Hypothalamus (tissue), 51 donors: ENCODE data around the gene RASSF9.

Experiments used
- DNase-seq, 51 donors: peaks; one replicate each; lab custom pipeline; 2025; lab: John Stamatoyannopoulos, UW

The RASSF9 gene

DNA sequence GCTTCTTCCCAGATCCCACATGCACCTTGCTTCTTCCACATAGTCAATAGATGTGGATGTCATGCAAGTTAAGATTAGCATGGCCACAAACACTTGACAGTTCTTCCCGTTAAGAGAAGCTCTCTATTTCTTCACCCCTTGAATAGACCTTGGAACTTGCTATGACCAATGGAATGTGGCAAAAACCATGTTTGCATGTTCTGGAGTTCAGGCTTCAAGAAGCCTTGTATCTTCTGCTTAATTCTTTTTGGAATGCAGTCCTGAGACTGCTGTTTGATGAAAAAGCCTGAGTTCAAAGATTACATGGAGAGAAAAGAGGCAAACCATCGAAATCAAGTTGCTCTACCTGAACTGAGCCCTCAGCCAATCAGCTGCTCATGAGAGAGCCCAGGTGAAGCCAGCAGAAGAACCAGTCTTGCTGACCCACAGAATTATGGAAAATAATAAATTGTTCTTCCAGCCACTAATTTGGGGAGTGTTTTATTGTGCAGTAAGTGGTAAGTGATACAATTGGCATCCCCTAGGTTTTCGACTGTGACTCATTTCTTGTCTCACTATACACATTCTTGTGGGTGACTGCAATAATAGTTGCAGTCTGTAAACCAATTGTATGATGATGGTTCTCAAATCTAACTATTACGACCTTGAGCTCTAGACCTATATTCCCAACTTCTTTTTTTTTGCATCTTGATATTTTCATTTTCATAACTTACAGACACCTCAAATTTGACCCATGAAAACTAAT, 12.6 kb downstream of the RASSF9 start:
- no peak for DNase-seq

DNA sequence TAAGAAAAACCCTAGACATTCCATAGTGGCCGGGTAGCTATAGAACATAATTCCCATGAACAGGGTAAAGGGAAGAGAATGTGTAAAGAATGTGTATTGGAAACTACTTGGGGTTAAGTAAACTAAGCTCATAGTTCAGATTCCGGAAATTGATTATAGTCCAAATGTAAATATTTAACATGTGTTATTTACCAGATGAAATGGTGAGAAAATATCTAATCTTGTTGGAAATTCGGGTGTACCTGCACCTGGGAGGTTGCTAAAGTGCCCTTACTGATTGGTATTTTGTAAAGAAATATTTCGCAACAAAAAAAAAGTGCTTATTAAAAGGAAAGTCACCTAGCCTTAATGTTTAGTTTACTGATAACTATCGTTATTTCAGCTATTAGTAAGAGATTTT, 14.4 kb downstream of the RASSF9 start:
- DNase-seq, result no peak

DNA sequence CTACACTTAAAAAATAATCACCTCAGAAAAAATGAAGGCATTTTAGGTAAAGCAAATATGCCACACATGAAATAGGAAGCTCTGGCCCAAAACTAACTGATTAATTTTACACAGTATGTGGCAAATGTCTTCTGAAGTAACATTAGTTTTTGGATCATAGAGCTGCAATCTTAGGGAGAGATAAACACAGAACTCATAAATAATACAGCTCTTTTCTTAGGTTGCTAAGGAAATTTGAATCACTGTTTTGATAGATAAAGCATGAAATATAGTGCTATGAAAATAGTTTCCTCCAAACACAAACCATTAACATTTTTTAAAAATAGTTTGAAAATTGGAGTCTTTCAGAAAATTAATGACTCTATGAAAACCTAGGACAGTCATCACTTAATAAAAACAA, 15.0 kb downstream of the RASSF9 start:
- DNase-seq, result no peak

DNA sequence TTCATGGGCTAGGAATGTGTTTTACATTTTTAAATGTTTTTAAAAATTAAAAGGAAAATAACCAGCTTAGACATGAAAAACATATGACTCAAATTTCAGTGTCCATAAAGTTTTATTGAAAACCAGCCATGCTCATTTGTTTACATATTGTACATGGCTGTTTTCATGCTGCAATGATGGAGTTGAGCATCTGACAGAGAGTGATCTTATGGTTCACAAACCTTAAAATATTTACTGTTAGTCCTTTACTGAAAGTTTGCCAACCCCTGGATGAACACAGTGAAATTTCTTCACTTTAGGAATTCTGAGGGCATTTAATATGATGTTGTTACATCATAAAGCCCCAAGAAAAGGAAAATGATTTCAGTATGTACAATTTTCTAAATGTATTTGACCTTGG, 16.1 kb downstream of the RASSF9 start:
- no peak for DNase-seq

DNA sequence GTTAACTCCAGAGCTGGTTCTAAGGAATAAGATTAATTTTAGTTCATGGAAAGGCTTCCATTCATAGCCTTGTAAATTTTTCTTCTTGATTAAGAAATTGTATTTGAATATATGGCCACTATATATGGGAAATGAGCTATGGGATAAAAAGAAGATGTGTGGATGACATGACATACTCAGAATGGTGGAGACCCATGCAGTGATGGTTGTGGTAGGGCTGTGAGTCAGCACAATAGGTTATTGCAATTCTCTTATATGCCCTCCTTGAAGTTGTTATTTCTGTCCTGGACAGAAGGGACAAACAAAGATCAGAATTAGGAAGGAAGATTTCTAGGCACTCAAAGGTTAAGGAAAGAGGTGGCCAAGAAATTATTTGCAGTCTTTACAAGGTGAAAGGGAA, 21.5 kb downstream of the RASSF9 start:
- no peak for DNase-seq

DNA sequence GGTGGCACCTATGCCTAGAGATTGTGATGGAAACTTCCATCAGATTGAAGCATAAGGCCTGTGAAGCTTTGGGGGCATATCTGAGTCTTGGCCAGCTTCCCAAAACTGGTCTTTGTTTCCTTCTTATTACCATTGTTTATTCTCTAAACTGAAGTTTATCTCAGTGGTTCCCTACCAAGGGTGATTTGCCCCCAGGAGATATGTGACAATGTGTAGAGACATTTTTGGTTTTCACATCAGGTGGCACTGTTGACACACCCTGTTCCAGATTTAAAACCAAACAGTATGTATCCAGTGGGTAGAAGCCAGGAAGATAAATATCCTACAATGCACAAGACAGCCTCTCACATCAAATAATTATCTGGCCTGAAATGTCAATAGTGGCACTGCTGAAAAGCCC, 22.1 kb downstream of the RASSF9 start:
- no peak for DNase-seq

DNA sequence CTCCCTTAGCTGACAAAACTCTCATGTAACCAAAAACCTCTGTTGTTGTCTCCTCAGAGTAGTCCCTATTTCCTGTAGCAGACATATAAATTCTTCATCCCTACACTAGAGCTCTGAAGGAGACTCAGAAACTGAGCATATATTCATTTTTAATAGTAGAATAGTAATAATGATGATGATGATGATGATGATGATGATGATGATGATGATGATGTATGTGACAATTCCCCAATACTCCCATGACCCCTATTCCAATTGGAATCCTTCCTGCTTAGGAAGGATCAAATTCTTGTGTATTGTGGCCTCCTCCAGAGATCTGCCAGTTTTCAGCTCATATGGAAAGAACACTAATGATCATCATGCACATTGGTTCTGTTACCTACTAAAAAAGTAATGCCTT, 26.7 kb downstream of the RASSF9 start:
- DNase-seq, result no peak

DNA sequence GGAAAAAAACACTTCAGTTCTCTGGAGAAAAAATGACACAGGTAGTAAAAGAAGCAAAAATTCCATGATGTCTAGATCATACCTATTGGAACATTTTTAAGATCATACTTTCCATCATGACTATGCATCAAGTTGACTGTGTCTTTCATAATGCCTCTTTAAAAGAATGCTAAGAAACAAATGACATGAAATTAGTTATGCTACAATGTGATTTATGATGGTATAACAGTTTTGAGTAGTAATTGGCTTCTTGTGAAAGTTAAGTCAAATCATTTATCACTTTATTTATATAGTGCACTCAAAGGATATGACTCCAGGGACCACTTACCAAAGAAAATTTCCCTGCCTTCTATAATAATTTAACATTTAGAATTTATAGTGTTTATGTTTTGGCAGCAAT, 28.5 kb downstream of the RASSF9 start:
- no peak for DNase-seq

DNA sequence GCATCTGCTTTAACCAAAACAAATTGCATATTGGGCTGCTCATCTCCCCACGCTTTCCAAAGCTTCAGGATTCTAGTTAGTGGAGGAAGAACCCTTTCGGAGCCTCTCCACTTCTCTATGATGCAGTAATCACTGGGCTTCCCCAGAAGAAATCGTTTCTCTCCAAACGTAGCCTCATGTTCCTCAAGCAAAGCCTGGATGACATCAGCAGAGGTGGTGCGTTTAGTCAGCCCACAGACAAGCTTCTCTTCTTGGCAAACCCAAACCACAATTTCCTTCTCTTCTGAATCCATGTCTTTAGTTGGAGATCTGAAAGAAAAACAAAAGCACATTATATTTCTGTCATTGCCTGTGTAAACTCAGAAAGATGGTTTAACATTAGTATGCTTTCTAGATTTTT, 30.6 kb downstream of the RASSF9 start:
- DNase-seq, result no peak

DNA sequence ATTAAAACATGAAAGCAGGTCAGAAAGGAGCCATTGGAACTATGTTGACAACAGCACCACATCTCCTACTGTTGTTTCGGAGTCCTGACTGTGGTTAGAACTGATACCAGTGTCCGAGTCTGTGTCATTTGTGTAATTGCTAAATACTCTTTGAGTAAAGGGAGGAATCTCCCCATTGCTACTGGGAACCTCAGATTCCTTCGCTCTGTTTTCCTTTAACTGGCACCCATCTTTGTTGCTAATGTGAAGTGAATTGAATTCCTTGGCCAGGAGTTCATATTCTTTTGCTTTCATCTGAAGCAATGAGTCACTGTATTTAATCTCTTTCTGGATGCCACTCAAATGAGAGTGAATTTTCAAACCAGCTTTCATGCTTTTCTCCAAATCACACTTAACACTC, 31.5 kb downstream of the RASSF9 start:
- no peak for DNase-seq

DNA sequence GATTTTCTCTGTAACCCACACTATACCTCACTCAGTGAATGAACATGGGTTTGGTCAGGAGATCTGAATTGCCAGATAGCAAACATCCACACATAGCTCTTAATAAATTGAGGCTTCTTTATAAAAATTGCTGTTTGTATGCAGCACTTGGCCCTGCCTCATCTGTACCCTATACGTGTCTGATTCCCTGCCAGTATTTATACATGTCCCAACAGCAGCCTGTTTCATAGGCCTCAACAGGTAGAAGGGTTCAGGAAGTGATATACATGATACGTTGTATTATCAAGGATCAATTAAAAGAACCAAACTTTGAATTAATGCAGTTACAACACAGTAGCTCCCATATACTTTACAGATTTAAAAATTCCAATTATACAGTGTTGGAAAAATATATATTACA, 32.3 kb downstream of the RASSF9 start:
- no peak for DNase-seq

DNA sequence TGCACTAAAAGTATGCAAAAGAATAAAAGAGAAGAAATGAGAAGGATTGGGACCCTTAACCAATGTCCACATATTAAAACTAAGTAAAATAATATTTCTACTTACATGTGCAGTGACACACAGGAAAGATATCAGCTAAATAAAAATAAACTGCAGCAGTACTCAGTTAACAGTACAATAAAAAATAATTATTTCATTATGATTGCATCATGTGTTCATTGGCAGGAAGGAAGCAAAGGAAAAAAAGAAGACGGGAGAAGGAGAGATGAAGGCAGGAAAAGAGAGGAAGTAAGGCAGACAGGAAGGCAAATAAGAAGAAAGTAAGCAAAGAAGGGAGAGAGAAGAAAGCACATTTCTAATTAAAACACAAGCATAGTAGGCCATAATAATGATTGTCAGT, 33.0 kb downstream of the RASSF9 start:
- no peak for DNase-seq

DNA sequence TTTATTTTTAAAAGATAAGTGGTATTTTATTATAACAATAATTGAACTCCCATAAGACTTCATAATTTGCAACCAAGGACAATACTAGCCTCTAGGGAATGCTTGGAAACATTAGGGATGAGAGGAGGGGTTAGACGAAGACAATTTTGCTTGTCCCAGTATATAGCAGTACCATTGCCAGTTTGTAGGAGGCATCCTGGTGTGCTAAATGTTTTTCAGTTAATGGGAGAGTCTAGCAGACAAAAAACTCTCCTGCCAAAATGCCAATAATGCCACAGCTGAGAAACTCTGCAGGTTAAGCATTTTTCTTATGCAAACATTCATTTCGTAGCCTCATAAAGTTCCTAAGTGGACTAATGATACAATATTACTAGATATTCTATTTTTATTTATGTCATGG, 38.1 kb downstream of the RASSF9 start:
- DNase-seq, result no peak

DNA sequence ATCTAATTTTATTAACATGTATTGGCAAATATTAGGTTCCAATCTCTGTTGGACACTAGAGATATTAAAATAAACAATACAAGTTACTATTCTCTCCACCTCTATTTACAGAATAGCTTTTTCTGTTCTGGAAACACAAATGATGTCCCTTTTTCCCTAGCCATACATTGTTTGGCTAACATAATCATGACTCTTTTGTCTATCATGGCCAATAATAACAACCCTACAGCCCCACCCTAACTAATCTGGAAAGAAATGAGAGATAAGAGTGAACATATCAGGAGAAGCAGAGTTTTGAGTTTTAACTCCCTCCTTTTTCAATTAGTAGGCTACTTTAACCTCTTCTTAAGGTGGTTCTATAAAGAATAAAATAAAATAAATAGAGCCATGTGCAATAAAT, 40.2 kb downstream of the RASSF9 start:
- DNase-seq, result no peak

DNA sequence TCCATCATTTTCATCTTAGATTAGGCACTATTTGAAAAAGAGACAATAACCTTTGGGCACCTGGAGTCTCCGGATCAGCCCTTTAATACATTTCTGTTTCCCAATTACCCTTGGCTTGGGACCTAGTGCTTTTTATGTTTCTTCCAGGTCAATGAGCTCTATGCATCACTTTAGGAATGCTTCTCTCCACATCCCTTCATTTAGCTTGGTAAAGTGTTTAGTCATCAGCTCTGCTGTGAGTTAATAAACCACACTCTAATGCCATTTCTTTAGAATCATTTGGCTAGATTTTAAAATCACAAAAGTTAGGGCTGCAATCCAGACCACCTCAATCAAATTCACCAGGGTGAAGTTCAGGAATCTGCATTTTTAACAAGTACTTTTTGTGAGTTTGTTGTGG, 41.7 kb downstream of the RASSF9 start:
- no peak for DNase-seq

DNA sequence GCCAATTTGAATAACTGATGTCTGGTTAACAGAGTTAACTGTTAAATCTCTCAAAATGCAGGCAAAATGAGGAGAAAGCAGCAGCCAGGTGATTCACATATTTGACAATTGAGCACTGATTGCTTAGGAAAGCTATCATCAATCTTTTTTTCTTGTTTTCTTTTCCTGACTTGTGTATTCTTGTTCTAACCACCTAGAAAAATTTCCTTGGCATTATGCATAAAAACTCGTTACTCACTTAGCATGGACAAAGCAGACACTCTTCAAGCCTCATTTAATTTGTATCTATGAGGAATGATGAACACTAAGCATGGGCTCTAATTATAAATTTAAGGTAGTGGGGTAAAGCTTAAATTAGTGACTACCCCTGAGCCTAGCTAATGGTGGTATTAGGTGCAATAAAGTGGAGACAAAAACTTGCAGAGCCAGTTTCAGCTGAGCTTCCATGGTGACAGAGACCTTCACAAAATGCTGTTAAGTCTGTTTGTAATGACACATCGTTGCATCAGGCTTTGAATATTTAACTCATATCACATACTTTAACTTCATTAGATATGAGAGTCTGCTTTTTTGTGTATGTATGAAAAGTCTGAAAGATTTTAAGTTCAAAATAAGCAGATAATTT, 52.0 kb downstream of the RASSF9 start:
- no peak for DNase-seq

DNA sequence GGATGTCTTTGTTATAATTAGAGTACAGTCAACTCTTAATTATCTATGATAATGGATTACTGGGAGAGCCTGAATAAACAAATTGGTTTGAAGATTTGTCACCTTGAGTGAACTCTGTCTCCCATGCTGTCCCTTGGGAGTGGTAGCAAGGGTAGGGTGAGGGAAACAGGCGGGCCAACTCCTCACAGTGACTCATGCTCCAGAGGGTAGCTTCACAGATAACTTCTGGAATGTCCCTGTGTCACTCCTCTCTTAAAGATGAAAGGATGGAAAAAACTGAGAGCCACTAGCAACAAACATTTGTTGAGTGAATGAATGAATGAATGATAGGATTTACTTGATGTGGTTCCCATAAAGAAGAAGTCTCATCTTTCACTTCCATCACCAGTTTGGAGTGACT, 53.5 kb downstream of the RASSF9 start:
- DNase-seq, result no peak

DNA sequence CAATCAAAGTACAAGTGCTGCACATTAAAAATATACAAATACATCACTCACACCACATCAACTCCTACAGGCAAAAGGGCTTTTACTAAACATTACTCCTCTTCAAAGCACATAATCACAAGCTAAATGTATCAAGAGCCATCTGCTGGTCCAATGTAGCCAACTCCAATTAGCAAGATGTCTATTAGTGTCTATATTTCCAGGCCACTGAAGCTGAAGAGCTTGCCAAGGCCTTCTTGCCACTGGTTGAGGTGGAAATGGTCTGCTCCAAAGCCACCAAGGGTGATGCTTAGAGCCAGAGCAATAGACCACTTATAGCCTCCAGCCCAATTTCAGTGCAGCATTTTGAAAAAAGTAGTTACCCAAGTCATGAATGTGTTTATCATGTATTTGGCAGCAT, 54.4 kb downstream of the RASSF9 start:
- no peak for DNase-seq

DNA sequence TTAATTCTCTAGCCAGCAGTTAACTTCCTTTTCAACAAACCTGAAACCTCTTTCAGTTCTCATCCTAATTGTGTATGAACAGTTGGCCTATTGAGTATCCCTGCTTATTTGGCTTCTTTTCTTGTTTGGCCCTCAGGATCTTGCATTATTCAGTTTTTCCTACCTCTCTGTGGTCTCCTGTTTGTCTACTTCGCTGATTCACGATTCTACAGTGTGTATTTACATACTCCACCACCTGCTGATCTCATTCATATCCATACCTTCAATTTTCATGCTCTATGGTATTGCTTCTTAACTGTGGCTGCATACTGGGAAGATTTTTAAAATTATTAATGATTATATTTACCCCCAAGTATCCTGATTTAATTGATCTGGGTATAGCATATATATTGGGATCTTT, 56.4 kb downstream of the RASSF9 start:
- no peak for DNase-seq

DNA sequence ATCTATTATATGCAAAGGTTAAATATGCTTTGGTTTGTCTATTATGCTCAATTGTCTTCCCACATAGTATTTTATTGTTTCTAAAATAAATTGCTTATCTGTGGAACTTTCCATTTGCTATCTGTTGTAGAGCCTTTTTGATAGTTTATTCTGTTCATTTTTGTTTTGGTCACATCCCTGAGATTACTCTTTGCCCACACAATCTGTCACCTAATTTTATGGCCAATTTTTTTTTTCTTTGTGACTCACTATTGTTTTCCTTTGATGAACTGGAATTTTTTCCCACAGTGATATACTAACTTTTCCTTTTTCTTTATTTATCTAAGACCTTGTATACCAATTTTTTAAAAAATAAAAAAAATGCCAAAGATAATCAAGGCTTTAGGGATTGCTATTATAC, 61.1 kb downstream of the RASSF9 start:
- no peak for DNase-seq

DNA sequence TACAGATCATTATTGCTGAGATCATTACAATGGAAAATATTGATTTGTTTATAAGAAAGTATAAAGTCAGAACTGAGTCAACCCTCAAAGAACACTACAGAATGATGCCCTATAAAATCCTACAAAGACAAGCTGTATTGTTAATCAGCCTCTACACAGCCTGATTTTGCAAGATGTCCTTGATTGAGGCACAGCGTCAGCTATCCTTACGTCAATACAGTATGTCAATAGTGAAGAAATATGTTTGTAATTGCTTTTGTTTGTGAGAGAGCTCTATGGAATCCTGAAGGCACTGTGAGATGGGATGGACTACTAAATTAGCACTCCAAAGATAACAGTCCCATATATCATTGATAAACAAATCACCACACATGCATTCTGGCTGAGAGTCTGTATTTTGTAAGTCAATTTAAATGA, 70.7 kb downstream of the RASSF9 start:
- no peak for DNase-seq

DNA sequence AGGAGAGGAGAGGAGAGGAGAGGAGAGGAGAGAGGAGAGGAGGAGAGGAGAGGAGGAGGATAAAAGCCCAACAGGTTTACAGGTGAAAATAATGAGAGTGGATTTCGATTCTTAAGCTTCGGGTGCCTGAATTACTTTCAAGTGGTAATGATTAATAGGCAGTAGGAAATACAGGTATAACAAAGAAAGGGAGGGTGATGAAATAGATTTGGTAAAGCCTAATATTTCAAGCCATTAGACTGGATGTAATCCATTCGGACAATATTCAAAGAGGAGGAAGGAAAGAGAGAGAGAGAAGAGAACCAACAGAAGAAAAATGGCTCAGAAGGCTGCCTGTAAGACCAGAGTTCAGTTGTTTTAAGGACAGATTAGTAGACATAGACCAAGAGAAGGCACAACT, 76.6 kb downstream of the RASSF9 start:
- DNase-seq, result no peak

DNA sequence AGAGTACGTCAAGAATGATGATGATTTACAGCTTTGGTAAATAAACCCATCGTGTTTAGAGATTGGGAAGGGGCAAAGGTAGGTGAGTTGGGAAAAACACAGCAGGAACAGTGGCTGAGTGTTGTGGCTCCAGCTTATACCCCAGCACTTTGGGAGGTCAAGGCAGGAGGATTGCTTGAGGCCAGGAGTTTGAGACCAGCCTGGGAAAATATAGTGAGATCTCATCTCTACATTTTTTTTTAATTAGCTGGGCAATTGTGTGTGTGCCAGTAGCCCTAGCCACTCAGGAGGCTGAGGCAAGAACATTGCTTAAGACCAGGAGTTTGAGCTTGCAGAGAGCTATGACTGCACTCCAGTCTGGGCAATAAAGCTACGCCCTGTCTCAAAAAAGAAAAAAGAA, 77.1 kb downstream of the RASSF9 start:
- no peak for DNase-seq
